Progenitor cell of endocrine pancreas (in vitro differentiated cells): ENCODE results near the gene MTIF2. TPM values are rescaled to one million over a fixed set of nuclear protein-coding genes. Genes with fewer than 3 reads are reported as not detected.
"Not testable (repeated sequence)": the region's sequence is repeated elsewhere in the genome, so short reads cannot be mapped to it uniquely, and the experiment has no call there.

Experiments used
- DNase-seq: peaks from one replicate; pipeline ENCODE4 v3.0.0; 2021; ENCODE audit warnings: low spot score; ENCODE audit not compliant: unreplicated experiment
- H3K27ac Mint-ChIP-seq: 2 replicates; pipeline ENCODE4 v1.8.0; 2021; ENCODE audit warnings: mild to moderate bottlenecking, moderate library complexity, mixed read lengths
- H3K27me3 Mint-ChIP-seq: 2 replicates; pipeline ENCODE4 v1.8.0; 2021; ENCODE audit warnings: mixed read lengths
- H3K36me3 Mint-ChIP-seq: 2 replicates; pipeline ENCODE4 v1.8.0; 2022; ENCODE audit warnings: mixed read lengths; ENCODE audit not compliant: insufficient read depth
- H3K4me1 Mint-ChIP-seq: 2 replicates; pipeline ENCODE4 v1.8.0; 2021; ENCODE audit warnings: low read depth, mixed read lengths
- H3K4me3 Mint-ChIP-seq: 2 replicates; pipeline ENCODE4 v1.8.0; 2021; ENCODE audit warnings: low read depth, mild to moderate bottlenecking, moderate library complexity, mixed read lengths
- H3K9me3 Mint-ChIP-seq: 2 replicates; pipeline ENCODE4 v1.8.0; 2021; ENCODE audit warnings: low read depth, mixed read lengths
- CTCF ChIP-seq: fragments of 200-600 bp; sonication (generic); IDR thresholded peaks from one replicate; pipeline ENCODE4 v1.5.0; 2021; ENCODE audit warnings: antibody characterized with exemption, mild to moderate bottlenecking; ENCODE audit not compliant: unreplicated experiment
- total RNA-seq: library from RNA; stranded (reverse); gene quantifications from 2 replicates; pipeline ENCODE4 v1.2.1, GENCODE V29; 2021

The MTIF2 gene
- total RNA-seq, 1 donor from 2014 or later, result 24.5 TPM

GRCh38 chr2:55247025-55247424, 22.0 kb downstream of the MTIF2 start:
- H3K27ac Mint-ChIP-seq, result peak overlapping the region; percentile 31

GRCh38 chr2:55245411-55245810, 23.6 kb downstream of the MTIF2 start:
- H3K4me1 Mint-ChIP-seq, result no peaks in the 10 kb centered on the region
- H3K36me3 Mint-ChIP-seq, result peaks cover 4% of the 10 kb centered on the region

More at GRCh38 chr2:55247025-55247424, 22.0 kb downstream of the MTIF2 start:
- H3K4me1 Mint-ChIP-seq, result no peaks in the 10 kb centered on the region
- H3K27me3 Mint-ChIP-seq, result no peaks in the 10 kb centered on the region
- TF ChIP-seq CTCF, result no peak
- no peak for DNase-seq
- H3K36me3 Mint-ChIP-seq, result peaks cover 4% of the 10 kb centered on the region
- H3K9me3 Mint-ChIP-seq, result no peaks in the 10 kb centered on the region
- H3K4me3 Mint-ChIP-seq, result no peak overlapping the region

DNA sequence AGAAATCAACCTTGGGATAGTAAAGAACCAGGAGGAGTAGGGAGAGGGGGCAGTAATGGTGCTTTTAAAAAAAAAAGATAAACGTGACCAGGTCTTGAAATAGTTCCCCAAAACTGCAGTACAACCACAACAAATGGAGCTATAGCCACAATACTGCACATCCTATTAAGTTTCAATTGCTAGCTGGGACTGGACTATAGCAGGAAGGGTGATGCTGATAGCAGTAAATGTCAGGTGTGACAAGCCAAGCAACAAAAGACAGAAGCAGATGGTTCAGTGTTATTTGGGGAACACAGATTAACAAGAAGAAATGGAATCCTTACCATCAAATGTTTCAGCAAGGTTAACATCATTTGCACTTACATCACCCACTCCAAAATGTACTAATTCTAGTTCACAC, 26.4 kb downstream of the MTIF2 start:
- Mint-ChIP-seq H3K9me3 (no peaks in the 10 kb centered on the region), H3K4me3 (no peak overlapping the region), H3K4me1 (no peaks in the 10 kb centered on the region), H3K27ac (no peak overlapping the region), H3K27me3 (no peaks in the 10 kb centered on the region), H3K36me3 (peaks cover 10% of the 10 kb centered on the region)
- DNase-seq, result no peak
- no peak for TF ChIP-seq CTCF

More at GRCh38 chr2:55245411-55245810, 23.6 kb downstream of the MTIF2 start:
- no peaks in the 10 kb centered on the region for H3K9me3 Mint-ChIP-seq
- DNase-seq, result no peak
- no peak overlapping the region for H3K27ac Mint-ChIP-seq
- no peak for TF ChIP-seq CTCF
- H3K27me3 Mint-ChIP-seq, result no peaks in the 10 kb centered on the region
- no peak overlapping the region for H3K4me3 Mint-ChIP-seq

GRCh38 chr2:55241582-55241981, 27.4 kb downstream of the MTIF2 start:
- not testable (repeated sequence) for DNase-seq, H3K4me1 Mint-ChIP-seq, H3K36me3 Mint-ChIP-seq, H3K27ac Mint-ChIP-seq, H3K4me3 Mint-ChIP-seq, H3K27me3 Mint-ChIP-seq, H3K9me3 Mint-ChIP-seq

DNA sequence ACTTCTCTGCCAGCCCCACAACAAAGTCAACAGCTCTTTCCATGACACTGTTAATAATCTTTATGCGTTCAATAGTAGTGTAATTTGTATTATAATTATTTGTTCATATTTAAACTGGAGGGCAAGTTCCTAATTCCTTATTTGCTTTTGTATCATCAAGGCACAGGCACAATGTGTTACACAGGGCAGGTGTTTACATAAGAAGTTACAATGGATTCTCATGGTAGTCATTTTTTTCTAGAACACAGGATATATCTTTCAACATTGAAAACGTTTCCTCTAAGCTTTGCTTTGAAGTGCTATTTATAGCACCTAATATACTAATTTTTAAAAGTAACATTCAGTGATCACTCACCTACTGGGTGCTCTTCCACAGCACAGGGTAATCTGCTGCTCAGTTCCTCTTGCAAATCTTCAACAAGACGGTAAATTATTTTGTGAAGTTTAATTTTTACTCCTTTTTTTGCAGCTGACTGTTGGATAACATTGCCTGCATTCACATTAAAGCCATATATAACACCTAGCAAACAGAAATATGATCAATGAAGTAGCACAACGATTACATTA, 29.3 kb downstream of the MTIF2 start:
- Mint-ChIP-seq H3K4me1 (no peaks in the 10 kb centered on the region), H3K27ac (peak overlapping the region; percentile 10), H3K4me3 (no peak overlapping the region), H3K27me3 (no peaks in the 10 kb centered on the region), H3K36me3 (peaks cover 9% of the 10 kb centered on the region), H3K9me3 (no peaks in the 10 kb centered on the region)
- DNase-seq, result no peak
- TF ChIP-seq CTCF, result no peak

GRCh38 chr2:55236992-55237543, 32.0 kb downstream of the MTIF2 start:
- Mint-ChIP-seq H3K27ac (no peak overlapping the region), H3K4me3 (no peak overlapping the region), H3K9me3 (no peaks in the 10 kb centered on the region), H3K36me3 (peaks cover 14% of the 10 kb centered on the region), H3K27me3 (no peaks in the 10 kb centered on the region), H3K4me1 (peaks cover 11% of the 10 kb centered on the region)
- no peak for TF ChIP-seq CTCF
- no peak for DNase-seq
